Endothelial cell of umbilical vein (primary cell): Measurements from ENCODE around the gene KCNJ2. TPM values are rescaled to one million over a fixed set of nuclear protein-coding genes. Genes with fewer than 3 reads are reported as not detected.

ENCODE experiments used
- BruUV-seq: library from RNA; stranded (reverse); fragments of 400-500 nt; replicated peaks from 2 replicates; lab custom pipeline; 2021; lab: Mats Ljungman, UMichigan
- CTCF ChIA-PET: fragments of 300-600, 350-600 bp; sonication (Branson Sonifier 250); formaldehyde crosslinking; loops from one replicate; lab custom pipeline; 2021; ENCODE audit warnings: antibody characterized with exemption, inconsistent platforms; lab: Charles Lee
- POLR2A ChIA-PET: fragments of 300-600, 350-600 bp; sonication (Branson Sonifier 250); formaldehyde crosslinking; loops from one replicate; lab custom pipeline; 2021; ENCODE audit warnings: antibody characterized with exemption, inconsistent platforms; lab: Charles Lee
- DNase-seq: peaks from one replicate; pipeline ENCODE4 v3.0.0-alpha.2; 2011; ENCODE audit warnings: low read depth, low spot score
- FAIRE-seq: peaks from 2 replicates; lab custom pipeline; 2011; peaks lifted over from hg19 to GRCh38; lab: Jason Lieb, UNC
- H2AFZ ChIP-seq: 2 replicates; pipeline ENCODE4 v1.6.0; 2012; ENCODE audit warnings: low read depth, low read length, control low read depth, inconsistent platforms
- H3K27ac ChIP-seq: 2 replicates; pipeline ENCODE4 v1.5.1; 2011; ENCODE audit warnings: low read depth, mild to moderate bottlenecking, control low read depth, low read length, moderate library complexity; ENCODE audit not compliant: insufficient read depth
- H3K27me3 ChIP-seq, 2 experiments: 2 replicates each; pipeline versions ENCODE4 v1.6.0 to v1.6.1; 2011; ENCODE audit warnings: low read length in 2 of 2, mixed read lengths in 1 of 2; ENCODE audit not compliant: control insufficient read depth in 2 of 2, insufficient read depth in 2 of 2
- H3K36me3 ChIP-seq, 2 experiments: 2 replicates in 1 of 2; 3 replicates in 1 of 2; pipeline ENCODE4 v1.5.1; 2011; ENCODE audit warnings: low read length in 2 of 2, mild to moderate bottlenecking in 1 of 2, moderate library complexity in 1 of 2; ENCODE audit not compliant: control insufficient read depth in 2 of 2, insufficient read depth in 2 of 2; ENCODE audit errors: extremely low read depth in 1 of 2
- H3K4me1 ChIP-seq: 3 replicates; pipeline ENCODE4 v1.5.1; 2011; ENCODE audit warnings: mild to moderate bottlenecking, low read length; ENCODE audit not compliant: control insufficient read depth, insufficient read depth; ENCODE audit errors: extremely low read depth
- H3K4me2 ChIP-seq: 2 replicates; pipeline ENCODE4 v1.6.1; 2011; ENCODE audit warnings: low read length, control low read depth, mixed read lengths; ENCODE audit not compliant: insufficient read depth
- H3K4me3 ChIP-seq, 3 experiments: fragments of 200-600 bp in 1 of 3; sonication (generic), shearing (Covaris generic) in 1 of 3; replicated peaks in 1 of 3; 2 replicates each; pipeline ENCODE4 v1.5.1; 2011 to 2016; ENCODE audit warnings: control low read depth in 3 of 3, low read length in 3 of 3, mild to moderate bottlenecking in 2 of 3, inconsistent platforms in 1 of 3, low read depth in 1 of 3, moderate library complexity in 1 of 3; ENCODE audit not compliant: insufficient read depth in 1 of 3
- H3K79me2 ChIP-seq: 2 replicates; pipeline ENCODE4 v1.6.0; 2012; ENCODE audit warnings: low read length, inconsistent platforms; ENCODE audit not compliant: control insufficient read depth, insufficient read depth
- H3K9ac ChIP-seq: replicated peaks from 2 replicates; pipeline ENCODE3; 2011; ENCODE audit warnings: low read length, control low read depth; ENCODE audit not compliant: insufficient read depth; ENCODE audit errors: extremely low read depth
- H3K9me1 ChIP-seq: replicated peaks from 3 replicates; pipeline ENCODE4 v1.6.0; 2011; ENCODE audit warnings: mild to moderate bottlenecking, low read length; ENCODE audit not compliant: control insufficient read depth, insufficient read depth; ENCODE audit errors: extremely low read depth
- H3K9me3 ChIP-seq: replicated peaks from 2 replicates; pipeline ENCODE4 v1.5.1; 2012; ENCODE audit warnings: low read length, inconsistent platforms; ENCODE audit not compliant: control insufficient read depth, insufficient read depth
- H4K20me1 ChIP-seq: replicated peaks from 2 replicates; pipeline ENCODE3; 2011; ENCODE audit warnings: mild to moderate bottlenecking, low read length; ENCODE audit not compliant: control insufficient read depth, insufficient read depth; ENCODE audit errors: extremely low read depth
- CTCF ChIP-seq, 2 donors: IDR thresholded peaks; 1 replicate in 1 of 2; 2 replicates in 1 of 2; pipeline ENCODE4 v1.5.1; 2011; ENCODE audit warnings: low read length in 2 of 2, mild to moderate bottlenecking in 2 of 2, moderate library complexity in 2 of 2, control low read depth in 1 of 2, inconsistent platforms in 1 of 2, low read depth in 1 of 2; ENCODE audit not compliant: insufficient read depth in 1 of 2; ENCODE audit errors: extremely low read depth in 1 of 2
- EZH2 ChIP-seq: IDR thresholded peaks from 2 replicates; pipeline ENCODE4 v1.6.1; 2012; ENCODE audit warnings: borderline replicate concordance, low read depth, mild to moderate bottlenecking, moderate library complexity, low read length, inconsistent platforms; ENCODE audit not compliant: severe bottlenecking
- FOS ChIP-seq: IDR thresholded peaks from 2 replicates; pipeline ENCODE4 v1.6.1; 2011; ENCODE audit warnings: mild to moderate bottlenecking, low read length, moderate library complexity, borderline replicate concordance; ENCODE audit not compliant: insufficient read depth
- GATA2 ChIP-seq: IDR thresholded peaks from 2 replicates; pipeline ENCODE4 v1.7.0; 2011; ENCODE audit warnings: low read depth, mild to moderate bottlenecking, moderate library complexity, mixed read lengths, low read length; ENCODE audit not compliant: insufficient read length, insufficient read depth
- JUN ChIP-seq: IDR thresholded peaks from 2 replicates; pipeline ENCODE4 v1.6.1; 2011; ENCODE audit warnings: borderline replicate concordance, low read depth; ENCODE audit not compliant: insufficient read length, insufficient read depth
- MAX ChIP-seq: IDR thresholded peaks from 2 replicates; pipeline ENCODE4 v1.6.1; 2011; ENCODE audit not compliant: insufficient read depth, insufficient read length
- MYC ChIP-seq: IDR thresholded peaks from one replicate; pipeline ENCODE4 v1.6.1; 2011; ENCODE audit warnings: mild to moderate bottlenecking, low read depth, low read length
- POLR2A ChIP-seq: IDR thresholded peaks from 2 replicates; pipeline ENCODE4 v1.6.1; 2012; ENCODE audit warnings: low read depth, mild to moderate bottlenecking, control low read depth, low read length
- POLR2AphosphoS5 ChIP-seq: IDR thresholded peaks from 2 replicates; pipeline ENCODE4 v1.6.1; 2012; ENCODE audit warnings: low read depth, mild to moderate bottlenecking, control low read depth, low read length, moderate library complexity; ENCODE audit not compliant: insufficient read depth
- dilution Hi-C: fragments of 300-500 bp; cut with MboI; formaldehyde crosslinking; loops from one replicate; pipeline ENCODE4 v1.15.0; 2019; ENCODE audit warnings: low sequenced_read_pairs; ENCODE audit not compliant: extremely low pct_ligation_motif_present
- intact Hi-C: fragments of 100-400 bp; cut with micrococcal nuclease; formaldehyde crosslinking; loops from one replicate; pipeline ENCODE4 v1.10.0; 2022
- polyA plus RNA-seq, 4 experiments: library from polyadenylated mRNA; depleted of rRNA in 3 of 4; stranded (reverse) in 3 of 4; unstranded in 1 of 4; fragments of >200 nt; gene quantifications; 2 replicates each; pipeline versions ENCODE4 v1.2.1 to v1.2.3, GENCODE V29; 2011 to 2012; ENCODE audit warnings: missing spikeins in 1 of 4
- total RNA-seq: library from RNA; stranded (reverse); gene quantifications from 2 replicates; pipeline ENCODE4 v1.2.3, GENCODE V29; 2021

The KCNJ2 gene
- total and polyA plus RNA-seq, 2 donors (not counting 3 experiments of a cell fraction or from before 2014, with no cell fraction given), result 8.3 to 11.5 TPM

- Histone ChIP-seq H3K4me3 (no peak overlapping the region), H3K9ac (no peak overlapping the region), H3K4me1 (no peaks in the 10 kb centered on the region), H3K27me3 (no peaks in the 10 kb centered on the region), H2AFZ (no peak overlapping the region), H3K27ac (no peak overlapping the region), H3K9me1 (no peaks in the 10 kb centered on the region), H3K4me2 (no peak overlapping the region), H4K20me1 (no peaks in the 10 kb centered on the region), H3K9me3 (no peaks in the 10 kb centered on the region), H3K79me2 (no peaks in the 10 kb centered on the region), H3K36me3 (no peaks in the 10 kb centered on the region)
- dilution Hi-C loops (no loop called here), intact Hi-C loops (no loop called here)
- BruUV-seq, result no TSS peak
- FAIRE-seq (no peak), DNase-seq (no peak)
- TF ChIP-seq JUN, result no peak
- no peak for TF ChIP-seq POLR2A
- no peak for TF ChIP-seq POLR2AphosphoS5
- no peak for TF ChIP-seq CTCF (IDR thresholded peaks at IDR 0.05; ENCODE audit: extremely low read depth in 1 of 2, insufficient read depth in 1 of 2, low read depth in 1 of 2, low read length in 2 of 2)
- no peak for TF ChIP-seq EZH2
- TF ChIP-seq MYC, result no peak
- TF ChIP-seq FOS, result no peak
- TF ChIP-seq MAX, result no peak
- no peak for TF ChIP-seq GATA2
- POLR2A ChIA-PET, result no interaction called here
- CTCF ChIA-PET, result no interaction called here
Measured at GRCh38 chr17:70130289-70130688, 39.0 kb upstream of the KCNJ2 start.
